ENCODE measurements around the gene PPP3CA.

Gene PPP3CA

DNA sequence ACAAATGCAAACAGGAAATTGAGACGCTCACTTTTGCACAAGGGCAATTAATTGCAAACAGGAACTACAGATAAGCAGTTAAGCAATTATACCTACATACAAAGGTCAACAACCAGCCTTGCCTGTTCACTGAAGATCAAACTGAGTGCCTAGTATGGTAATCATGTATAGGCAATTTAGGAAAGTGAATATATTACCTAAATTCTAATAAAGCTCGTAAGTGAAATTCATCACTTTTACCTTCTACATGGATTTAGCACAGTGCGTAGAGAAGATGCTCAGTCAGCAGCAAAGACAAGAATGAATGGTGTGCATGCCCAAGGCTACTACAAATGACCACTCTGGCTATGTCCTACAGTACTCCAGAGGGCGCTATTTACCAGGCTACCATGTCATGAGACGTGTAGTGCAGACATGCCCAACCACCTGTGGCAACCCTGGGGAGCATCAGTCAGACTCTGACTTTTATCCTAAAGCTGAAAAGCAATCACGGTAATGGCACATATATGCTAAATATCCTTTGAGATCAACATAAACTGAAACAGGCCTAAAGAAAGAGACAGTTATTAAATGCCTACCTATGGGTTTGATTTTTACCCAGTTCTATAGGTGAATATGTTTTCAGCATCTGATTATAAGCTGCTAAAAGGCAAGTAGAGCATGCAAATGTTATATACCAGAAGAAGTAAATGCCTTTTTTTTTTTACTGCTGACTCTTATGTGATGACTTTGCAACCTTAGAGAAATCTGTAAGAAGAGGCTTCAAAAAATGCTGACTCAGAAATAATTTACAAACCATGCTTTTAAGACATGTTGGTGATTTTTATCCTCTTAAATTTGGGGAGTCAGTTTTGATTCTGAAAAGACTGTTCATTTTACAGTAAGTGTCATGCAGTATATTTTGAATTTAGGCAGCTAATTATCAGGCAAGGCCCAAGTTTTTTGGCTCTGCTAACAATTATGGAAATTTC is 178.0 kb downstream of the PPP3CA start:
- DNase-seq: peak; percentile 53 to 54

DNA sequence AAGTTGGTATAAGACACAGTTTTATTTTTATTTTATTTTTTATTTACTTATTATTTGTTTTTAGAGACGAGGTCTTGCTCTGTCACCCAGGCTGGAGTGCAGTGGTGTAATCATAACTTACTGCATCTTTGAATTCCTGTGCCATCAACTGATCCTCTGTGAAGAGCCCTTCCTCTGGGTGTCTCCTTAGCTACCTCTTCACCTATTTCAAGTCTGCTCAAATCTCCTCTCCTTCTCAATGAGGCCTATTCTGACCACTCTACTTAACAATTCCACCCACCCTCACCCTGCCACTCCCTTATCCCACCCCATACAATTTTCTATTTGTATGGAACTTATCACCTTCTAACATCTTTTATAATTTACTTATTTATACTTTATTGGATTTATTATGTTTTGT is 183.4 kb downstream of the PPP3CA start:
- no peak for DNase-seq

DNA sequence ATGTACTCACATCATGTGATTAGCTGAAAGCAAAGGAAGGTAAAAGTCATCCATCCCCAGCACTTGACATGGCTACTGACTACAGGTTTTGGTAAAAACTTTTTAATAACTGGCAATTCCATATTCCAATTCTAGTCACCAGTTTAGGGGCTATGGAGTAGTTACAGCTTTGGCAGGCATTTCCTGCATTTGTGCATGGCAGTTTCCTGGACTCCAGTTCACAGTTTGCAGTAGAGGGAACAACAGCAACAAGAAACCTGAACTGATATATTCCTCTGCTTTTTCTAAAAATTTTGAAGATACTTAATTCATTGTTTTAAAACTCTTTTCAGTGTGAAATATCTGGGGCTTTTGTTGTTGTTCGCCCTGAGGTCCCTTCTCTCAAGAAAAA is 184.3 kb downstream of the PPP3CA start:
- no peak for DNase-seq

DNA sequence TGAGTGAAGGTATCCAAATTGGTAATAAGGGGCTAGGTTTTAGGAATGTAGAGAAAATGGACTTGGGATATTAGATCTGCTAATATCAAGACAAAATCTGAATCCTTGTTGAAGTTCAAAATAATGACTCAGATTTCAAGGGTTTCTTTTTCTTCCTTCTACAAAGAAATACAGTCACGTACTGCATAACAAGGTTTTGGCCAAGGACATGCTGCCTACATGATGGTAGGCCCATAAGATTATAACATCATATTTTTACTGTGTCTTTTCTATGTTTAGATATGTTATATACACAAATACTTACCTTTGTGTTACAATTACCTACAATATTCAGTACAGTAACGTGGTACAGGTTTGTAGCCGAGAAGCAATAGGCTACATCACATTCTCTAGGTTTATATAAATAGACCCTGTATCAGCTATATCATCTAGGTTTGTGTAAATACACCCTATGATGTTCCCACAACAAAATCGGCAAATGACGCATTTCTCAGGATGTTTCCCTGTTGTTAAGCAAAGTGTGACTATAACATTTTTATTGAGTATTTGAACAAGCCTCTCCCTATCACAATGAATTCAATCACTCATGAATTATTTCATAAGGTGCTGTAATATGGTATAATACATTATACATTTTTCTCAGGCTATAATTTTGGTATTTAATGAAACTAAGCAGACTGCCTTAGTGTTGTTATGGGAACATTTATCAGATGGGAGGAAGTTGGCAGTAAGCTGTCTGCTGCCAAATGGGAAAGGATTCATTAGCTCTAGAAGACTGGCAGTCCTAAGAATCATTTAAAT is 186.3 kb downstream of the PPP3CA start:
- DNase-seq: no peak

DNA sequence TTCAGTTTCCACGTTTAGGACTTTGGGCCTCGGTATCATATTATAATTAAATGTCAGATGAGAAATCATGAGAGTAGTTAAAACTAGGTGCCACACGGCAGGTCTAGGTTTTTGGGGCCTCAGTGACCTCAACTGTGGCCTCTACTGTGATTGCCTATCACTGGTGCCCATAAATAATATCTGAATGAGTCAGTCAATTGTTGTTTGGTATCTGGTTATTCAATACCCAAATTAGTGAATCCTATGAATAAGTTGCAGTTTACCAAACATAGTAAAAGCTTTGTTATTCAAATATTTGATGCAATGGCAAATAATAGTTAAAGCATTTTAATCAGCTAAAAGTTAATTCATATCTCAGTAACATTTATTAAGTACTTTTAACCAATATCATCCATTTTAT is 188.8 kb downstream of the PPP3CA start:
- DNase-seq: no peak

DNA sequence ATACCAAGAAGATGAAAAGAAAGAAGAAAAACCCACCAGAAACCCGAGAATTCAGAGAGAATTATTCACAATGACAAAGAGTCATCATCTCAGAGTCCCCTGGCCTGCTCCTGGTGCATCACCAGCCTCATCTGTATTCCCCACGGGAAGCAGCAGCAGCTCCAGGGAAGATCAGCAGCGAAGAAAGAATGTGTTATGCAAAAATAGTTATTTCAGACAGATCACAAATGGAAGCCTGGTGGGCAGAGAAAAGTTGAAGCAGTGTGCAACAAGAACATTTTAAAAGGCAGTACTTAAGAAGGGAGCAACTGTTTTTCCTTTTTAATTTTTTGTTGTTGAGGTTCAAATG is 189.2 kb downstream of the PPP3CA start:
- DNase-seq: no peak

DNA sequence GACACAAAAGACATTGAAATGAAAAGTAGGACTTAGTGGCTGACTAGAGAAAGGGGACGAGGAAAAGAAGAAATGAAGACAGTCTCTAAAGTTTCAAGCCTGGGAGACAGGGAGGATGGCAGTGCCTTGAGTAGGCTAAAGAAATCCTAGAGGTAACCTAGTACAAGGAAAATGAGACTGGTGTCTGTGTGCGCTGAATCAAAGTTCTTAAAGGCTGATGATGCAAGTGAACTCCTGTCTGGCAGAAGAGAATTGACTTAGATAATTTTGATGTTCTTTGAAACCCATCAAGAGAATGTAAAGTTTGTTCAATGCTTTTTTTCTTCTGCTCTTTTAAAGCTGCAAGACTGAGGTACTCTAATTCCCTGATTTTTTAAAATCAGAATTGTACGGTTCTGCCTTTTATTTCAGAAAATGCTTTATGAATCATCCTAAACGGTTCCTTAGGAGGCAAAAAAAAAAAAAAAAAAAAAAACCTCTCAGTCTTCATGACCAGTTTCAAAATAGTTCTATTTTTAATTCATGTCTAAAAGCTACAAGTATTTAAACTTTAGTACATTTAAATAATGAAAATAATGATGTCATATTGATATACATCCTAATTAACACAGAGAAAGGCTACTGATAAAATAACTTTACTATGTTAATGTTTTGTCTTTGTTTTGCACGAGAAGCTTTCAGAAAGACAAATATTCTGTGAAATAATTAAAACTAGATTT is 189.8 kb downstream of the PPP3CA start:
- no peak for DNase-seq

DNA sequence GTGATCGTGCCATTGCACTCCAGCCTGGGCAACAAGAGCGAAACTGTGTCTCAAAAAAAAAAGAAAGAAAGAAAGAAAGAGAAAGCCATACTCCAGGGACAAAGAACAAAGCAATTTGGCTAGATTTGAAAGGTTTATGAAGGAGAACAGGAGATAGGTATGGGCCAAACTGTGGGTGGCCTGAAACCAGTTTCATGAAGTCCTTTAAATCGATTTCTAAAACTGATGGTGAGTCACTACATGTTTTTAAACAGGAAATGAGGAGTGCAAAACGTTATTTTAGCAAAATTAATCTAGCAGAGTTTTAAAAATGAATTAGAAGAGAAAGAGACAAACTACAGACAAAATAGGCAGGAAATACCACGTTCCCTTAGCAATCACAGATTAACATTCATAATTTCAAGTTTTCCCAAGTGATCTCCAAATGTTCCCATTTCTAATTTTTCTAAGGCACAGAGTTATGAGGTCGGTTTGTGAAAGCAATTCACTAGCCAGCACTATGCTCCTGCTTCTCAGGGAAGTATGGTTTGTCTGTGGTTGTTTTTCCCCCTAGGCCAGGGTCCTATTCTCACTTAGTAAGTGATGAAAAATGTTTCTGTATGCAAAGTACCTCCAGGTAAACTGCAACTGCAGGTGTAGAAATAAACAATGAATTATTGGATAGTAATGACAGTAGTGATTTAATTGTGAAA is 190.6 kb downstream of the PPP3CA start:
- DNase-seq: no peak

DNA sequence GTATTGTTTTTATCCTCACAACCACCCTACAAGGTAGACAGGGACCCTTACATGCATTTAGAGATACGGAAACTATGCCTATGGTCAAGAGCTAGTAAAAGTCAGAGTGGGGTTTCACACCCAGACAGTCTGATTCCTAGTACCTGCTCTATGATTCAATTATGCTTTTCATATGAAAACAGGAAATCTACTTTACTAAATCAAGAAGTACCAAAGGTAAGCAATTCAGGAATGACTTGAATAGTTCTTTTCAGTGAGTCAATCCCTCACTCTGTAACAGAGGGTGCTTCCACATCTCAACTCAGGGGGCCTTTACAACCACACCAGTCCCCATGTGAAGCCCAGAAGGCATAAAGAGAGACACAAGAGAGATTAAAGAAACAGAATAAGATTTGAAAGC is 191.4 kb downstream of the PPP3CA start:
- no peak for DNase-seq

DNA sequence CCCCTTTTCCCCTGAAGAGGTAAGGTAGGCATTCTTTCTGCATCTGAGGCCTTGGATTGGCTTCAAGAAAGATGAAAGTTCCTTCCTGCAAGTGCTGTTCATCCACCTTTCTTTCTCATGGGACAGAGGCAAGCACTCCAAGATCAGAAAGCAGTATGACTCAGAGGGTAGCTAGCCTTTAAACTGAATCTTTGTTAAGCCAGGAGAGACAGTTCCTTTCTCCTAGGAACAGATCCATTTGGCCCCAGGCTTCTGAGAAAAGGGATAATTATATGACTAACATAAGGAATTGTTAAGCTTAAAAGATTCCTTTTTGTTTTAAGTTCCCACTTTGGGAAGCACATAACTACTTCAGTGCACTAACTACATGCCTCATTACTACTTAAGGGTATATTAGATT is 192.0 kb downstream of the PPP3CA start:
- no peak for DNase-seq

DNA sequence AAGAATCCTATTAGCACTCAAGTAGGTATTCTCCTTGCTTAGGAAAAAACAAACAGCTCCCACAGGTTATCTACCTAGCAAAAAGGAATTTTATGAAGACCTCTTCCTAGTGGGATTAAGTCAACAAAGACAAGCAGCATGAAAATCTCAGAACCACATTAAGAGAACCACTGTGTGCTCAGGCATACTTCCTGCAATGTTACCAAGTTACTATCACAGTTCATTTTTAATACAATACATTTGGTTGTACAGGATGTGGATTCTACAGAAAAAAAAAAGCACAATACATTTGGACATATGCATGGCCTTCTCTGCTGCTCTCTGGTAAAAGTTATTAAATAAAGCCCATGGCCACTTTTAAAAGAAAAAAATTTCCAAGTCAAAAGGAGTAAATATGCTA is 193.7 kb downstream of the PPP3CA start:
- no peak for DNase-seq

DNA sequence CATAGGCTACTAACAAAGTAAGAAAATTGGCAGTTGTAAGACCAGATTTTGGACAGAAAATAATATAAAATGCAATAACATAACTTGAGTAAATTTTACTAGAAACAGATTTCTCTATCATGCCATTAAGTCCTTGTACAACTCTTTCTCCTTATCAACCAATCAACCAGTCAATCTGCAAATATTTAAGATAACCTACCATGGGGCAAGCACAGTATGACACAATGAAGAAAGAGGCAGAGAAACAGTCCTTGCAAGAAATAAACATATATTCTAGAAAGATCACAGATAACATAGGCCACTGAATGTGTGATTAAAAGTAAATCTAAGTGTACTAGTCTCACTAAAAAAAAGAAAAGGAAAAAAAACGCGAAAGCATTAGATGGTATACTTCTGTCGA is 194.8 kb downstream of the PPP3CA start:
- DNase-seq: no peak

DNA sequence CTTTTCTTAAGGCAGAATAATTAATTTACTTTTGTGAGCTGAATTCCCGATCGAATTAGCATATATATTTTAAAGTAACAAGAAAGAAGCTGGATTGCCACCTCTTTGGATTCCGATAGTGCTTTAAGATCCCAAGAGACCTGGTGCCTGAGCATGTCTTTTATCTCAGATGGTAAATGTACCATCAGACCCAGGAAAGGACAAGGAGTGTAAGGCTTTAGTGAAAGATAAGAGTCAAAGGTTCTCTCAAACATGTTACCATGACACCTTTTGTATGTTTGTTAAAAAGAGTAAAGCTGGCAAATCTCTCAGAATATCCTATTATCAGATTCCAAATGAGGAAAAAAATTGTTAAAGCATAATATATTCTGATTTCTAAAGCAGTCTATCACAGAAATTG is 198.8 kb downstream of the PPP3CA start:
- no peak for DNase-seq

DNA sequence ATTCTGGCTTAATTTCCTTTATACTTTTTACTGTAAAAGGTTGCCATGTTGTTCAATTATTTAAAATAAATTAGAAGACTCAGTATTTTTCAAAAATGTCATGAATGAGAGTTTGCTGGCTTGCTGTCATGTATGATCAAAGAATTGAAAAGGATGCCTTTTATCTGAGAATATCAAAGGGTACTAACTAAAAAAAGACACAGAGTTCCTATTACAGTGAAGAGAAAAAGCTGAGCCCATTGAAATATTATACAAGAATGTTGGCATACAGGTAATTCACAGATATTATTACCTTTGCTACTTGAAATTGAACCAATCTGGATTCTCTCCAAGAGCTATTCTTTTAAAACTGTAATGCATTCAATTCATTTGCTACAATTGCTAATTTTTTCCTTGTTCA is 200.0 kb downstream of the PPP3CA start:
- DNase-seq: no peak

DNA sequence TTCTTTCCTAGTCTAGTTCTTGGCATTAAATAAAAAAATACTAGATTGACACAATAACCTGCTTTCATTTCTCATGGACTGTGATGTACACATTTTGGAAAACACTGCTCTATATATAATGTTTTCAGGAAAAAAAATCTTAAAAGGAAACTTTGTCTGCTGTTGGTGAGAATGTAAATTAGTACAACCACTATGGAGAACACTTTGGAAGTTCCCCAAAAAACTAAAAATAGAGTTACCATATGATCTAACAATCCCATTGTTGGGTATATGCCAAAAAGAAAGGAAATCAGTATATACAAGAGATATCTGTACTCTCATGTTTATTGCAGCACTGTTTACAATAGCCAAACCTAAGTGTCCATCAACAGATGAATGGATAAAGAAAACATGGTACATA is 202.3 kb downstream of the PPP3CA start:
- no peak for DNase-seq

DNA sequence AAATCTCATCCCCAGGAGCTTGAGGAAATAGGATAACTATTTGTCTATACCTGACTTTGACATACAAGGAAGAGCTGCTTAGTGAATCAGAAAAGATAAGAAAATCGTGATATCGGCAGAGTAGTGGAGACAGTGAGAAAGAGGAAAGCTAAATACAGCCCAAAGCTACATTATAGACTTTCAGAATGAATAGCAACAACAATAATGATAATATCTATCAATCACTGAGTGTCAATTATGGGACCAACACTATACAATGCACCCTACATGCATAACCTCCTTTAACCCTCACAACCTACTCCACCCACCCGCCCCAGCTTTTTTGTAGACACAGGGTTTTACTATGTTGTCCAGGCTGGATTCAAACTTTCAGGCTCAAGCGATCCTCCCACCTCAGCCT is 205.1 kb downstream of the PPP3CA start:
- DNase-seq: no peak

DNA sequence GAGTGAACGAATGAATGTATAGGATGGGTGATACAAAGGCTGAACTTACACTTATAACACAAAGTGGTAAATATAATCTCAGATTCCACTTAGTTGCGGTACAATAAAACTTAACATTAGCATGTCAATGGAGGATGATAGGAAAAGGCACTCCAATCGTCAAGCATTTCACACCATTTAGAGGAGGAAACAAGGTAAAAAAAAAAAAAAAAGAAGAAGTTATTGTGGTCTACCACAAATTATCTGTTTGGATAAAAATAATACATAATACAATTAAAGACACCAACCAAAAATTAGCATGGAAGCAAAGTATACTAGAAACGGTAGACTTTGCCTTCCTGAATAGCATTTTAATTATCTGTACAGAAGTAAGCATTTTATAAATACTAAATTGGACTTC is 205.5 kb downstream of the PPP3CA start:
- DNase-seq: no peak

DNA sequence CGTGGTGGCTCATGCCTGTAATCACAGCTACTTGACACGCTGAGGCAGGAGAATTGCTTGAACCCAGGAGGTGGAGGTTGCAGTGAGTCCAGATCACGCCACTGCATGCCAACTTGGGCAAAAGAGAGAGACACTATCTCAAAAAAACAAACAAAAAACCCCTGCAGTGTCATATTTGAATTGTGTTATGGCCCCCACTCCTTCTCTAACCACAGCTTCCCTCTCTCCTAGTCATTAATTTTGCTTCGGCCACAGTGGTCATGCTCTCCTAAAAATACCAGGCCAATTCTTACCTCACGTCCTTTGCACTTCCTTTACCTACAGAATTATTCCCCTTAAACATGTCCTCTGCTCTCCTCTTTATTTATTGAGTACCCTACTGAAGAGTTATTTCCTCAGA is 206.1 kb downstream of the PPP3CA start:
- no peak for DNase-seq

DNA sequence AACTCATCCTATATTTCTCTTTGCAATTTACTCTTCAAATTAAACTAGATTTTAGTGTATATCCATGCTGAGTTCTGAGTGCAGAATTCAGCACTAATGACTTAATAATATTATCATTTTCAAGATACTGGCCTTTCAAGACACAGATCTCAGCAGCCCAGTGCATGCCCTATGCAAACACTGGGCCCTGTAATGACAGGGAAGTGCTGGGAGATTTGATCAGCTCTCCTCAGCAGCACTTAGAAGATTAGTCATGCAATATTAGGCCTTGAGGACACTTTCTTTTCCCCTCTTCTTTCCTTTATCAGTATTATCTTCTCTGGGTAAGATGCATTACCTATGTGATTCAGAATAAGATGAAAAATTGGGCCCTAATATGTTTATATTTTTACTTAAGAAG is 207.1 kb downstream of the PPP3CA start:
- DNase-seq: no peak

DNA sequence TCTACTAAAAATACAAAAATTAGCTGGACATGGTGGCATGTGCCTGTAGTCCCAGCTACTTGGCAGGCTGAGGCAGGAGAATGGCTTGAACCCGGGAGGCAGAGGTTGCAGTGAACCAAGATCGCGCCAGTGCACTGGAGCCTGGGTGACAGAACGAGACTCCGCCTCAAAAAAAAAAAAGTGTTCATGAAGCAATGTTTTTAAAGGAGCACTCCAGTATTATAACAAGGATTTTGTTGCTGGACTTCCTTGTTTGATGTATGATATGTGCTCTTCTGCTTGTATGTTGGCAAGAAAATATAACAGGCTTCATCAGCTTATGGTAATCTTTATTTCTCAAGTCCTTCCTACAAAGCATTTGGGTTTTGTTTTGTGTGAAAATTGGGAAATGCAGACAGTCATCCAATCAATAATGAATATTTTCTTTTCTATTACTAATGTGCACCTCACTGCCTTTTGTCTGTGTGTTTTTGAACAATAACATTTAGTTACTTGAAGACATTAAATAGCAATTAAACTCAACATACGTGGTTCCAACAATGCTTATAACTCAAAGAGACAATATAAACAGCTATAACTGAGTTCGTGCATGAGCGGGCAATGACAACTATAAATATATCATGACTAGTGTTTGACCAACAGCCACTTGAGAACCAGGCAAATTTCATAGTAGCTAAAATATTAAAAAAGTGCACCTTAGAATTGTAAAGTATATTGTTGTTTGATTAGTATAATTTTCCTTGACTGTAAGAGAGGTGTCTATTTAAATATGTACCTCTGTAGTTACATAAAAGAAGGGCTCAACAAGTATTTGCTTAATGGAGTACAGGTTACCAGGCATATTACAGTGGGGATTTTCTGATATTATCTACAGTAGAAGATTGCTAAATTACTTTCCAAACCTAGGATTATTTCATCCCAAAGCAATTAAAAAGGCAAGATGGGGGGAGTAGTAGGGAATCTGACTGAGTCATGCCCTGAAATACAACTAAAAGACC is 210.7 kb downstream of the PPP3CA start:
- peak in 1 of 2 experiments; percentile 6 for DNase-seq

DNA sequence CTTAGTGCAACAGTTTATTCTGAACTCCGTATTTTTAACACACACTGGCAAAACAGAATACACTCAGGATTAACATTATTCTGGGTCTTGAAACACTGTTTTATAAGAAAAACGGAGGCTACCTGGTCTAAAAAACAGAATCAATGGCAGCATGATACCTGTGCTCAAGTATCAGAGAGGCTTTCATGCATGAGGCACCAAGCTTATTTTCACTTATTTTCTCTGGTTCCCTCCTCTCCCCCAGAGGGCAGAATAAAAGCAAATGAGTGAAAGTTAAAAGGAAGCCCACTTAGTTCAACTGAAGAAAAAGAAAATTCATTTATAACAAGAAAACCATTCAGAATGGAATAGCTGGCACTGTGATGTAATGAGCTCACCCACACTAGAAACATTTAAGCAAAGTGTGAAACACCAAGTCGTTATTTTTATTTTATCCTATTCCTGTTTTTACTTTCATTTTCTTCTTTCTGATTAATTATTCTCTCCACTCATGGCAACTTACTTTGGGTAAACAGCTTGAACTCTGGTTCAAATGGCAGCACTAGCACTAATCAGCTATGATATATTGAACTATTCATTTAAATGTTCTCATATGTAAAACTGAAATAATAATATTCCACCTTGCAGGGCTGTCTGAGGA is 211.8 kb downstream of the PPP3CA start:
- no peak for DNase-seq

Measured in SHP77 (cell line).